NCI-H2081 treated with DMSO at 0.1 percent for 48 hours (cell line): ENCODE measurements around the gene PTX3.

ENCODE experiments used
- DNase-seq: peaks from one replicate; lab custom pipeline; 2025; lab: John Stamatoyannopoulos, UW

The PTX3 gene

DNA sequence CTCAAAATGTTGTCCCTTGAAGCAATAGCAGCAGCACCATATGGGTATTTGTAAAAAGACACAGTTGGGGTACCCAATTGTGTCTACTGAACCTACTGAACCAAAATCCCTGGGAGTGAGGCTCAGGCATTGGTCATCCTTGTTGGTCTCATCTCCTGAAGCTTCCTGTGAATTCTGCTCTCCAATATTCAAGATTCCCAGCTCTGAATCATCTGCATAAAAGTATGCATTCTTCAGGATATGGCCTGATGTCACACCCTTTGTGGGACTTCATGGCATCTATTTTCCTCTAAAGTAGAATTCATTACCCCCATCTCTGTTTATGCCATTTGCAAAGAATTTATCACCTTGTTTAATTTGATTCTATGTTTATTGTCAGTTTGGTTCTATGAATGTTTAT lies 13.3 kb upstream of the PTX3 start:
- no peak for DNase-seq

DNA sequence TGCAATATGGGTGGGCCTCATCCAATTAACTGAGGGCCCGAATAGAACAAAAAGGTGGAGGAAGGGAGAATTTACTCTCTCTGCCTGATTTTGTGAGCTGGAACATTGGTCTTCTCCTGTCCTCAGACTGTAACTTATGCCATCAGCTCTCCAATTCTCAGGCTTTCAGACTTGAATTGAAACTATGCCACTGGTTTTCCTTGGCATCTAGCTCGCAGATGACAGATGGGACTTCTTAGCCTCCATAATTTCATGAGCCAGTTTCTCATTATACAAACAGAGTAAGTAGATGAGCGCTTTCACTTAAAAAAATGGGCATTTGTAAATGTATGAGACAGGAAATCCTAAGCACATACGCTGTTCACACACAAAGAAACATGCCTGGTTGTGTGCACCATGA lies 8.7 kb upstream of the PTX3 start:
- no peak for DNase-seq

DNA sequence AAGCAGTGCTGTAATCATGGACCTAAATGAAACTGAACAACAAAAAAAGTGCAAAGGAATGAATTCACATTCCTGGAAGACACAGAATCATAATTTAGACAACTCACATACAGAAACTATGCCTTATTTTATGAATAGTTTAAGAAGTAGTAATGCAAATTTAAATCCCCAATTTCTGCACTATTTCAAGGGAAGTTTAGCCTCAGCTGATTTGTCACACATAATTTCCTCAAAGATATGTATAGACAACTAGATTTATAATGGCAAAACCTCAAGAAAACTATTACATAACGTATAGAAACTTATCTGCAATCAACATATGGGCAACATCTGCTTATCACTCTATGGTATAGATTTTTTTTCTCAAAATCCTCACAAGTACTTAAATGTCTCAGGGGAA lies 7.8 kb upstream of the PTX3 start:
- DNase-seq = no peak

DNA sequence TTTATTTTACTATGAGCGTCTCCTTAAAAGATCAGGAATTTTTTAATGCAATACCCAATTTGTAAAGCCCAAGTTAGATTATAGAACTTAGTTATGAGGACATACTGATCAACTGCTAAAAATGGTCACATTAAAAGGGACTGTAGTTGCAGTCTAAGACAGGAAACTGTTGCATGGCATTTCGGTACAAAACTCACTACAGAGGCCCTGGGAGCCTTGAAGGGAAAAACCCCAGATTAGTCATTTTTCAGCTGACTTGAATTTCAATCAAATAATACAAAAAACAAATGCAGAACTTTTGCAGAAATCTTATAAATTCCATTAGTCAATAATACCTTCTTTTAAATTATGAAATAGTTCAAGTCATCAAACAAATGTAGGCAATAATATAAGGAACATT lies 6.9 kb upstream of the PTX3 start:
- DNase-seq = no peak

DNA sequence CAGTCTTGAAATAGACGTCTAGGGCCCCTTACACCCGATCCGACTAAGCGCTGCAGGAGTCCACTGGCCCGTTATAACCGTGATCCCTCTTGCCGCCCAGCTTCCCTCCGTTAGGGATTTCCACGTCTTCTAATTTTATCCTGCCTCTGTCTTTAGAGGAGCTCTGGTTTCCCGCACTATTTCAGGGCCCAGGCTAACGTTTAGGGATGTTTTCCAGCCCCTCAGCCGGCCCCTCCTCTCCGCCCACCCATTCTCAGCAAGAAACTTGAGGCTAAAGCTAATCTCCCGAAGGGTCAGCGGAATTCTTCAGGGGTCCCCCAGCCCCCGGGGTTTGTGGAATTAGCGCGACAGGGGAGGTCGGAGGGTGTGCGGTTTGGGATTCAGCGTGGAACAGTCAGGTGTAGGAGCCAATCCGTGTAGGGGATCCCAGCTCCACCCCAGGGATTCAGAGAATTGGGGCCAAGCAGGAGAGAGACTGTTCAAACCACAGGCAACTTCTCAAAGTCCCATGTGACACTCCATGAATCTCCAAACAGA lies 1.6 kb downstream of the PTX3 start:
- peak; percentile 15 for DNase-seq

DNA sequence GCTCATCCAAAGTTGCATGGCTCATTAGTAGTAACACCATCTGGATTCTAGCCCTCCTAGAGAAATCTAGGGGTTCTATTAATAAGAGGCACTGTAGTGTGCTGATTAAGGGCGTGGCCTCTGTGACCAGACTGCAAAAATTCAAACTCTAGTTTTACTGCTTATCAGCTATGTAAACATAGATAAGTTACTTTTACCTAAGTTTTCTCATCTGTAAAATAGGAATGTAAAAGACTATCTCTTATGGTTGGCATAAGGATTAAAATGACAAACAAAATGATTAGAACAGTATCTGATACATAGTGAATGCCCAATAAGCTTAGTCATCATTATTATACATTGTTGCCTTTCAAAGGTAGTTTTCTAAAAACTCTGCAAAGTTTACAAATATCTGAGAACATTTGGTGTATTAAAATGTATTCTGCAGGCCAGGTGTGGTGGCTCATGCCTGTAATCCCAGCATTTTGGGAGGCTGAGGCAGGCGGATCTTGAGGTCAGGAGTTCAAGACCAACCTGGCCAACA lies 4.5 kb downstream of the PTX3 start:
- DNase-seq = no peak

DNA sequence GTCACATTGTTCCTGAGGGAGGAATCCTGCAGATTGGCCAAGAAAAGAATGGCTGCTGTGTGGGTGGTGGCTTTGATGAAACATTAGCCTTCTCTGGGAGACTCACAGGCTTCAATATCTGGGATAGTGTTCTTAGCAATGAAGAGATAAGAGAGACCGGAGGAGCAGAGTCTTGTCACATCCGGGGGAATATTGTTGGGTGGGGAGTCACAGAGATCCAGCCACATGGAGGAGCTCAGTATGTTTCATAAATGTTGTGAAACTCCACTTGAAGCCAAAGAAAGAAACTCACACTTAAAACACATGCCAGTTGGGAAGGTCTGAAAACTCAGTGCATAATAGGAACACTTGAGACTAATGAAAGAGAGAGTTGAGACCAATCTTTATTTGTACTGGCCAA lies 6.1 kb downstream of the PTX3 start:
- DNase-seq = no peak

DNA sequence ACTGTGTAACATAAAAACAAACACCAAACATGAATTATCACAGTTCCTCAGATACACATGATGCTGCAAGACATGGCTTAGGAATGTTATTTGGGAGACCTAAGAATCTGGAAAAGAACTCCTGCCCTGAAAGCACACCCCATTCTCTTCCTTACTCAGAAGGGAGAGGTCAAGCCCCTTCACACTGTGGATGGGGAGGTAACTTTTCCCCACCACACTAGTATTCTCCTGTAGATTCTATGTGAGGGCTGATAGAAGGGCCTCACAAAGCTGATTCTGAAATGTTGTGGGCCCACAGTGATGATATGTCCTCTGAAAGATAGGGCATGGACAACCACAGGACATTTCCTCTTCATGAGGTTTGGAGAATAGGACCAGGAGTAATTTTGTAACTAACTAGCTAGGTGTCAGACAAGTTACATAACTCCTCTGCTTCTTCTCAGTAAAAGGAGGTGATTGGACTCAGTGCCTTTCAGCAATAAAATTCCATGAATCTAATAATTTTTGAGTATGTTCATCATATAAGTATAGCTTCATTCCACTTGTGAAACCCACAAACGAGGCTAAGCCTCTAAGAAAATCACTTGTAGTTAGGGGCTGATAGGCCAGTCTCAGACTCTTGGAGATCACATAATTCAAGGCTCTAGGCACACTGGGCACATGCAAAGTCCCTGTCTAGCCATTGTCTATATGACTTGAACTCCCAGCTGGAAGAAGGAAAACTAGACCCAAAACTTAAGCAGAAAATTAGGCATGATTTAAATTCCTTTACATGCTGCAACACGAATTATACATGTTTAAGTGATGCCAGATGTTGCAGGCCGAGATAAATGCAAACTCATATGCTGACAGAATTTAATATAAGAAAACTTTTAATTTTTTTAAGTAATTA lies 7.5 kb downstream of the PTX3 start:
- DNase-seq = no peak

DNA sequence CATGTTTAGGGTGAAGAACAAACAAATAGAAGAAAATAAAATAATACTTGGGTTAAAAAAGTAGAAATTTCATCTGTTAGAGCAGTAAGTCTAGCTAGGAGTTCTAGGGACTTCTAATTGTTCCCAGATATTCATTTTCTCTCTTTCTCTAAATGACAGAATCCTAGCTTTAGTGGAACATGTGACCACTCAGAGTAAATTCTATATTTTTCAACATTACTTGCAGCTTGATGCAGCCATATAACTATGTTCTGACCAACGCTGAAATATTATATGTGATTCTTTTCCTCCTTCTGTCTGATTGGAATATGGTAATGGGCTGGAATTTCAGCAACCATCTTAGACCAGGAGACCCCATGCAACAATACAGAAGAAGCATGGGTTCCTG lies 8.1 kb downstream of the PTX3 start:
- DNase-seq = no peak

DNA sequence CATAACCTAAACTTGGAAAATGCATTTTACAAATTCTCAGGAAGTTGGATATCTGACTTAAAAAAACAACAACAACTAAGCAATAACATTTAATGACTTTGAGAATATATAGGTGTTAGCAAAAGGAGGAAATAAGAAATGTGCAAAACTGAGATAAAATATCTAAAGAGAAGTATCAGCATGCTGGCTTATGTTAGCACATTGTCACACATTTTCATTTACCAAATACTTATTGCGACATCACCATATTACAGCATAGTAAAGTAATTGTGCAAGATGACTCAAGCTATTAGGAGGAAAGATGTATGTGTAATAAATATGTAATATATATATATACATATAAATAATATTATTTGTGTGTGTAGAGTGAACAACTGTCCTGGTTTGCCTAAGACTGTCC lies 9.2 kb downstream of the PTX3 start:
- no peak for DNase-seq

DNA sequence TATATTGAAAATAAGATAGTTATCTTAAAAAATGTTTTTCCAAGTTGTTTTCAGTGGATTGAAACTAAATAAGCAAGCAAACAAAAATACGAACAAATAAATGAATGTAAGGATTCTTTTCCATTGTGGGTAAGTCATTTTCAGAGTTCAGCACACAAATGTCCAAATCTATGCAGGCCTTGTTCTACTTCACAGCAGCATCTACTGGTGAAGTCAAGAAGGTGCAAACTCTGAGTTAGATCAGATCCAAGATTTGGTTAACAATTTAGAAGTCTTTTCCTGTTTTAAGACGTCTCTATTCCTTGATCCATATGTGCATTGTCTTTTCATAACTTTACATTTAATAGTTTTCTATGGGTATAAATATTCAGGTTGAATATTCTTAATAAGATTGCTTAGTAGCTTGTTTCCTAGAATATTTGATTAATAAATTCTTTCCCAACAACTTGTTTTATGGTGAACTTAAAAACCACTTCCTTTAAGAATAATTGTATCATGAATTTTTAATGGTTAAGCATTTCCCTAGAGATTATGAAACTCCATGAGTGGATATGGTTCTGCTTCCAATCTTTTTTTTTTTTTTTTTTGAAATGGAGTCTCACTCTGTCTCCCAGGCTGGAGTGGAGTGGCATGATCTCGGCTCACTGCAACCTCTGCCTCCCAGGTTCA lies 10.5 kb downstream of the PTX3 start:
- DNase-seq = no peak

DNA sequence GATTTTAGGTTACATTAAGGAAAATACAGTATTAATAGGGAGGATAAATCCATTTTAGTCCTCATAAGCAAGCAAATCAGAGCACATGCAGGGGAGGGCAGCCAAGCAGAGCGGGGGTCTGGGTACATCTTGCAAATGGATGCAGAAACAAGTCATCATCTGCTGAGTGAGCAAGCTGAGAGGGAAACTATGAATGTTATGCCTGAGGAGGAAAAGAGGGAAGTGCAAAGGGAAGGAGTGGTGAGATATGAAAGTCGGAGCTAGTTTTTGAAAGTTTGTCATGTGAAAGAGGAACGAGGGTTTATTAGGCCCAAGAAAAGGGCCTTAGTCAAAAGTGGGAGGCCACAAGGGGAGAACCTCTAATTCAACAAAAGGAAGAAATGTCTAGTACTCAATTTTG lies 15.4 kb downstream of the PTX3 start:
- no peak for DNase-seq

DNA sequence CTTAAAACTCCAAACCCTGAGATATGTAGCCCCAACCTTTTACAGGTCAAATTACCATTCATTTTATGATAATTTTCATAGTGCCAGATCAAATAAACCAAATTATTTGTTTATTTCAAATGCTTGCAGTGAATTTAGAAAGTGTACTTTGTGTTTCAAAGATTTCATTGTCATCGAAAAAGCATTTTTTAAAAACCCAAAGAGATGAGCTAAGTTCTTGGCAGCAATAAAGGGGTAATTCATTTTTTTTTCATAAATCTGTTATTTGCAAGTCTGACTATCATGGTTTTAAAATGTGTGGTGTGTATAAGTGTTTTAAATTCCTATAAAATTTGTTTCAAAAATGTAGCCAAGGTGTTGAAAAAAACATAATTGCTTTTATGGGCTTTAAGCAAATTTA lies 17.2 kb downstream of the PTX3 start:
- no peak for DNase-seq

DNA sequence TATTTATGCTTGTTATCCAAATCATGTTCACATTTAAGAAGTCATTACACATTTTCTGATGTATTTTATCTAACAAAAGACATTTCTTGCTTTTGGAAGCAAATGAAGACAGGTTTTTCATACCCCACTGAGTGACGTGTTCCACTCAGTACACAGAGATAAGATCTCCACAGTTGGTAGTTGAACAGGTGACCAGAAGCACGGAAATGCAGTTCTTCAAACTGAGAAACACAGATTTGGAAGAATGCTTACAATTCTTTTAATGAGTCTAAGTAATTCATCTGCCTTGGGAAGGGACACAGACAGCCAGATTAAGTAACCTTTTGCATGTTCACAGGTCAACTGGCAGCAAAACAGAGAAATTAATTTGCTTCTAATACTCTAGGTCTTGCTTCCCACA lies 23.1 kb downstream of the PTX3 start:
- DNase-seq = no peak

DNA sequence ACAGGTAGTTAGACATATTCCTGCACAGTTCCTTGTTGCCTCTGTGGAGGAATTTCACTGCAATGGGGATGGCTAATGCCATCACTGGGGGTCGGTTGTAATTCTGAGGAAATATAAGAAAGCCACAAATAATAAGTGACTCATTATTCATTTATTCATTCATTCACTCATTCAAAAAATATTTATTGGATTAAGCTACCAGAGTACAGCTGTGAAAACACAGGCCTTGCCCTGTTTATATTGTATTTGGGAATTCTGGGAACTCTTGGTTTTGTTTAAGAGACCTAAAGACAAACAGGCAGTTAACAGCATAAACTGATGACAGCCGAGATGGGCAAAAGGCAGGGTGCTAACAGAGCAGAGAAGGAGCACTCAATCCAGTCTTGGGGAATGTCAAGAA lies 23.6 kb downstream of the PTX3 start:
- no peak for DNase-seq

DNA sequence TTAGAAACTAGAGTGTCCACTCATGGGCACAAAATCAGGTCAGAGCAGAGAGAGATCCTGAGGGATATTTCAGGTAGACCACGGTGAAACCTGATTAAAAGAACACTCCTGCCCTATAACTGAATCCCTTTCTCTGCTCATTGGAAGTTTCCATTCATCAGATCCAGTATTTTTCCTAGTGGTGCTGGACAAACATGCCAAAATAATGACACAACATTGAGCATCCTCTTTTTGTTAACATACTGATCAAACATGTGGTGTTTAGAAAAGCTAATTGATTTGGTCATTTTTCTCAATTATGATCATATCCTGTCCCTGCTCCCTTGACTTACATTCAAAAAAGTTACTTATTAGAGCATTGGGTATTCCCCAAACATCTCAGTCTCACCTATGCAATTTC lies 27.2 kb downstream of the PTX3 start:
- no peak for DNase-seq

DNA sequence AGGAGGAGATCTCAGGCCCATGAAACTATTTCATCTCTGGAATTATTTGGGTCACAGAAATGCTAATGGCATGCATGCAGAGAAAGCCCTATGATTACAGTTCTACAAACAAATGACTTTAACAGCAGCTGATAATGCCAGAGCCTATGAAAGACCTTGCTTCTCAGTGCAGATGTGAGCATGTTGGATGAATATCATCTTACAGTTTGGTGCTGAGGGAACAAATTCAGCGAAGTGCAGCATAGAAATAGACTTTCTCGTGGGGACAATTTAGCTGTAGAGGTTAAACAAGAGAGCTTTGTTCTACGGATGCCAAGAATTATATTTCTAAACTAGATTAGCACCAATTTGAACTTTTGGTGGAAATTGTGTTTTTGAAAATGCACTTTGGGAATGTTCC lies 27.7 kb downstream of the PTX3 start:
- no peak for DNase-seq

DNA sequence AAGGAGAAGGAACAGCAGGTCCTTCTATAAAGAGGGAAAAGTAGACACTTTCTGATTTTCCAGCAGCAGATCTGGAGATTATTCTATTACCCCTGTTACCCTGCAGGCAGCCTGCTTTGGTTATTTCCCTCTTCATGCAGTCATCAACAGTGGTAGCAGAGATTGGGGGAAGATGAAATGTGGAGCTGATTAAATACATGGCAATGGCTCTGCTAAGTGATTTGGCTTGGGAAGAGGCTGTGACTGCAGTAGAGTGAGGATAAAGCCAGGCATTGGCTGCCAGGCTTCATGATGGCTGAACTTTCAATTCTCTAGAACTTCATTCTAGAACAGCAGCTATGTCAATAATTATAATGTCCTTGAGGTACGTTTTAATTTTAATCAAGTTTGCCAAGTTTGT lies 29.1 kb downstream of the PTX3 start:
- DNase-seq = no peak

DNA sequence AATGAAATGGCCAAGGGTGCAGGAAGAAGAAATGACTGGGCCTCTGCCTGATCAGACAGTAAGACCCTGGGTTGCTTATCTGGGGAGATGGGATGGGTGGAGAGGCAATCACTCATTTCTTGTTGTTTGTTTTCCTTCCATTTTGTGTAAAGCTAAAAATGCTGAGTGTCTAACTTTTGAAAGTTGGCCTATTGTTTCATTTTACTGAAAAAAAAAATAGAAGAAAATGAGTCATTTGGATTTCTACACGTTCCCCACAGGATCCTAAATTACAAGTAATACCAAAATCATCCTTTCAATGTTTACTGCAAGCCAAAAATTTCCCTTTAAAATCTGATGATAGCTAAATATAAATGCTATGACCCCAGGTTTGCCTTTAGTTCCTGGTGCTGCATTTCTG lies 30.6 kb downstream of the PTX3 start:
- no peak for DNase-seq

DNA sequence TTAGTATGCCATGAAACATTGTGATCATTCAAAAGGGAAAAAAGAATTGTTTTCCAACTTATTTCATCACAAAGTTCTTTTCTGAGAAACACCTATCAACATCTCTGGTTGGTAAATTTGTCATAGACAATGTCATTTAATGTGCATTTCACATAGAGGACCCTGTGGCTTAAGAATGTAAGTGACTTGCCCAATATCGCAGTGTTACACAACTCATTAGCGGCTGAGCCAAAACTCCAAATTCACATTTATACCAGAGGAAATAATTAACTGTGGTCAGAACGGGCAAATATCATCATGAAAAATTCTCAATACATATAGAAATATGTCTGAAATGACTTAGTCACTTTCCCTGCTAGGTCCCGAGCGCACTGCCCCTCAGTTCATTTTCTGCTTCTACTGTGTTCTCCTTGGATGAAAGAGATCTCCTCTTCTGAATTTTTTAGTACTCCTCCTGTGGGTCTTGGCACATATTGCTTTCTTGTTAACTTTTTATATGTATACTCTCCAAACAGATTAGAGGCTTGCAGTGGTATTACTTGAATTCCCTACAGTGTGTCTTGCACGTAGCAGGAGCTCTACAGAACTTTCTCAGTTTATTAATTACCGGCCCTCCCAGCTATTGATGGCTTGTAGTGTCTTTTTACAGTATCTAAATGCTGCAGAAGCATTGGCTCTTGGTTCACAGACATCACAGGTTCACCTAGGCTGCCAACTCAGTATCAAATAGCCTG lies 33.1 kb downstream of the PTX3 start:
- DNase-seq = no peak

DNA sequence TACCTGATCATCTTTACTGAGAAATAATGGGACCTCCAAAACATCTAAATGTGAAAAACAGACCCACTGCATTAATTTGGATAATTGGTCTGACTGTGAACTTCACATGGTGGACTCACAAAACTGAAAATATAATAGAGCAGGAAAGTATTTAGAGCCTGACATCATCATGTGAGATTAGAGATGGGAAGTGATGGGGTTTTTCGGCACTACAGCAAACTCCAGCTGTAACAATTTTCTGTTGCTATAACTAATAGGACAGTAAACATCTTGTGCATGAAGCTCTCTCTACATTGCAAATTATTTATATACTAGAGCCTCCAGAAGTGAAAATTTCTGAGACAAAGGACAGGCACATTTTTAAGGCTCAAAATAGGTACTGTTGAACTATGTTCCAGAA lies 34.4 kb downstream of the PTX3 start:
- no peak for DNase-seq

DNA sequence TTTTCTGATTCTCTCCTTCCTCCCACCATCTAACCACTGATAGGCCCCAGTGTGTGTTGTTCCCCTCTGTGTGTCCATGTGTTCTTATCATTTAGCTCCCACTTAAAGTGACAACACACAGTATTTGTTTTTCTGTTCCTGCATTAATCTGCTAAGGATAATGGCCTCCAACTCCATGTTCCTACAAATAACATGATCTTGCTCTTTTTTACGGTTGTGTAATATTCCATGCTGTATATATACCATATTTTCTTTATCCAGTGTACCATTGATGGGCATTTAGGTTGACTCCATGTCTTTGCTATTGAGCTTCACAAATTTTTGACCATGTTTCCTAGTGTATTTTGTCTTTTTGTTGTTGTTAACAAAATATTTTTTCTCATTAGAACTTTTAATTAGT lies 36.0 kb downstream of the PTX3 start:
- DNase-seq = no peak
